ENCODE data around the gene CPD.
"Not testable (repeated sequence)": the region's sequence is repeated elsewhere in the genome, so short reads cannot be mapped to it uniquely, and the experiment has no call there.

Gene CPD

GRCh38 chr17:30427611-30428010, 48.9 kb downstream of the CPD start:
- no peak for DNase-seq (ENCODE audit: low read depth, low spot score)

- DNase-seq (ENCODE audit: low read depth, low spot score) = peak; percentile 20
Measured at GRCh38 chr17:30429155-30429554, 50.4 kb downstream of the CPD start.

- peak; percentile 79 for DNase-seq (ENCODE audit: low read depth, low spot score)
Measured at GRCh38 chr17:30433514-30433913, 54.8 kb downstream of the CPD start.

- no peak for DNase-seq (ENCODE audit: low read depth, low spot score)
Measured at GRCh38 chr17:30436729-30437128, 58.0 kb downstream of the CPD start.

- DNase-seq (ENCODE audit: low read depth, low spot score) = no peak
Measured at GRCh38 chr17:30443721-30444120, 65.0 kb downstream of the CPD start.

- DNase-seq (ENCODE audit: low read depth, low spot score) = not testable (repeated sequence)
Measured at GRCh38 chr17:30446640-30447039, 67.9 kb downstream of the CPD start.

- peak; percentile 59 for DNase-seq (ENCODE audit: low read depth, low spot score)
Measured at GRCh38 chr17:30449480-30449879, 70.8 kb downstream of the CPD start.

- DNase-seq (ENCODE audit: low read depth, low spot score) = peak; percentile 14
Measured at GRCh38 chr17:30450125-30451027, 71.6 kb downstream of the CPD start.

GRCh38 chr17:30454635-30455034, 75.9 kb downstream of the CPD start:
- no peak for DNase-seq (ENCODE audit: low read depth, low spot score)

GRCh38 chr17:30458371-30458770, 79.6 kb downstream of the CPD start:
- DNase-seq (ENCODE audit: low read depth, low spot score) = no peak

GRCh38 chr17:30458797-30459413, 80.2 kb downstream of the CPD start:
- DNase-seq (ENCODE audit: low read depth, low spot score) = not testable (repeated sequence)

GRCh38 chr17:30468465-30468864, 89.7 kb downstream of the CPD start:
- no peak for DNase-seq (ENCODE audit: low read depth, low spot score)

GRCh38 chr17:30472238-30472890, 93.6 kb downstream of the CPD start:
- peak; percentile 16 for DNase-seq (ENCODE audit: low read depth, low spot score)

GRCh38 chr17:30475206-30475605, 96.5 kb downstream of the CPD start:
- DNase-seq (ENCODE audit: low read depth, low spot score) = no peak

- DNase-seq (ENCODE audit: low read depth, low spot score) = no peak
Measured at GRCh38 chr17:30476726-30477082, 98.0 kb downstream of the CPD start.

- peak; percentile 98 for DNase-seq (ENCODE audit: low read depth, low spot score)
Measured at GRCh38 chr17:30477083-30477773, 98.5 kb downstream of the CPD start, which contains the start of gene GOSR1. TSS of gene GOSR1 (plus strand) at chr17:30477408. CDS start at chr17:30477434, 26 bp downstream.

- no peak for DNase-seq (ENCODE audit: low read depth, low spot score)
Measured at GRCh38 chr17:30477774-30478115, 99.0 kb downstream of the CPD start.

GRCh38 chr17:30482555-30482954, 103.8 kb downstream of the CPD start:
- DNase-seq (ENCODE audit: low read depth, low spot score) = no peak

GRCh38 chr17:30483159-30483558, 104.4 kb downstream of the CPD start:
- DNase-seq (ENCODE audit: low read depth, low spot score) = no peak

GRCh38 chr17:30493780-30494179, 115.1 kb downstream of the CPD start:
- DNase-seq (ENCODE audit: low read depth, low spot score) = no peak

- no peak for DNase-seq (ENCODE audit: low read depth, low spot score)
Measured at GRCh38 chr17:30495586-30495985, 116.9 kb downstream of the CPD start.

GRCh38 chr17:30503558-30503957, 124.8 kb downstream of the CPD start:
- no peak for DNase-seq (ENCODE audit: low read depth, low spot score)
